ENCODE data around the gene NBPF3. TPM values are rescaled to one million over a fixed set of nuclear protein-coding genes. Genes with fewer than 3 reads are reported as not detected.
"Not testable (repeated sequence)": the region's sequence is repeated elsewhere in the genome, so short reads cannot be mapped to it uniquely, and the experiment has no call there.

Gene NBPF3
- total RNA-seq, 1 experiment from 2014 or later, result 15.8 TPM

- peak overlapping the region; percentile 17 for H3K4me2 ChIP-seq (ENCODE audit: insufficient read depth, insufficient read length, low read length)
- Mint-ChIP-seq H3K4me3 (peak overlapping the region; percentile 0 to 2; a peak in 1 of 5 replicates), H3K36me3 (ENCODE audit: insufficient read depth in 1 of 3, low read depth in 3 of 3) (peaks cover 2 to 16% (median 3%) of the 10 kb centered on the region in 3 experiments; a peak in 4 of 7 replicates), H3K4me1 (peaks cover 34 to 38% of the 10 kb centered on the region in 2 experiments), H3K27ac (peak overlapping the region in 2 of 3 experiments; percentile 6 to 85; a peak in 4 of 7 replicates)
- not testable (repeated sequence) for H3K9me3 ChIP-seq (ENCODE audit: control insufficient read depth, low read depth, low read length); H4K8ac ChIP-seq (replicated peaks; ENCODE audit: insufficient read length, low read depth, low read length); H3K9ac ChIP-seq (ENCODE audit: extremely low read depth, insufficient read length, low read length); H4K91ac ChIP-seq (ENCODE audit: insufficient read length, low read depth, low read length); H2AK5ac ChIP-seq (ENCODE audit: insufficient read length, low read length); H4K20me1 ChIP-seq (ENCODE audit: control insufficient read depth, insufficient read depth, insufficient read length); H3K23ac ChIP-seq (ENCODE audit: insufficient read length, low read depth, low read length); H3K14ac ChIP-seq (ENCODE audit: insufficient read depth, low read length); H3K56ac ChIP-seq (ENCODE audit: insufficient read length, low read depth, low read length); H3K27me3 Mint-ChIP-seq (ENCODE audit: low read depth); H2BK5ac ChIP-seq (ENCODE audit: insufficient read length, low read length); DNase-seq; H3K27ac ChIP-seq (ENCODE audit: insufficient read length, low read depth, low read length); H4K5ac ChIP-seq (ENCODE audit: insufficient read length, low read depth, low read length); H2BK20ac ChIP-seq (ENCODE audit: low read depth, low read length, poor library complexity, severe bottlenecking); H3K79me2 ChIP-seq (ENCODE audit: insufficient read depth, low read length); H3K23me2 ChIP-seq (ENCODE audit: insufficient read length, low read depth, low read length, poor library complexity, severe bottlenecking); H3K79me1 ChIP-seq (ENCODE audit: insufficient read depth, low read depth, low read length, poor library complexity, severe bottlenecking); H2AFZ ChIP-seq (ENCODE audit: low read length); H2BK12ac ChIP-seq (ENCODE audit: insufficient read length, low read depth, low read length); H3K9me3 Mint-ChIP-seq; H3K18ac ChIP-seq (ENCODE audit: insufficient read length, low read depth, low read length); H2BK120ac ChIP-seq (ENCODE audit: low read depth, low read length, poor library complexity, severe bottlenecking); H3T11ph ChIP-seq (ENCODE audit: low read length); H2BK15ac ChIP-seq (ENCODE audit: low read depth, low read length); H3K27me3 ChIP-seq (ENCODE audit: insufficient read depth, low read length); H3K4me1 ChIP-seq (ENCODE audit: insufficient read depth, low read length); H3K4ac ChIP-seq (ENCODE audit: low read depth, low read length)
- WGBS (ENCODE audit: extremely low coverage, insufficient read length, low lambda C conversion rate), result no CpG with 5 or more reads among the region's 4 CpGs
Observed at GRCh38 chr1:21467946-21468345, 28.0 kb downstream of the NBPF3 start.

Data from H9 (cell line).